Measurements from ENCODE around the gene SLC2A6. TPM values are rescaled to one million over a fixed set of nuclear protein-coding genes. Genes with fewer than 3 reads are reported as not detected.
A peak's percentile ranks its signal among the peaks of the same experiment; 100 is the strongest.

SLC2A6 gene
- total and polyA plus RNA-seq, 11 donors, result 1.8 to 10.4 (median 3.2) TPM

- Histone ChIP-seq H3K4me3 (no peak overlapping the region), H3K27me3 (peaks cover 0 to 2% (median 0%) of the 10 kb centered on the region in 9 donors), H3K9me3 (no peaks in the 10 kb centered on the region), H3K36me3 (no peaks in the 10 kb centered on the region), H3K27ac (no peak overlapping the region), H3K4me1 (peaks cover 0 to 32% (median 19%) of the 10 kb centered on the region in 12 donors)
- intact Hi-C loops (cut with DNase I), result no loop called here
- no peak for ATAC-seq
- TF ChIP-seq POLR2A (IDR thresholded peaks at IDR 0.05), result no peak
- TF ChIP-seq CTCF (IDR thresholded peaks at IDR 0.05), result no peak
- 75 to 83% (median 78%) methylated on average over 20 to 24 of the region's 24 CpGs for WGBS, 4 donors
- peak in 3 of 5 donors; percentile 38 to 64 (median 54) for DNase-seq
Observed at GRCh38 chr9:133494636-133495326, 15.9 kb upstream of the SLC2A6 start.

GRCh38 chr9:133493845-133494540 is 15.1 kb upstream of the SLC2A6 start:
- no peak for TF ChIP-seq CTCF (IDR thresholded peaks at IDR 0.05)
- no peak for TF ChIP-seq POLR2A (IDR thresholded peaks at IDR 0.05)
- Histone ChIP-seq H3K27ac (no peak overlapping the region), H3K4me3 (no peak overlapping the region), H3K27me3 (peaks cover 0 to 2% (median 0%) of the 10 kb centered on the region in 9 donors), H3K9me3 (no peaks in the 10 kb centered on the region), H3K4me1 (peaks cover 0 to 24% (median 17%) of the 10 kb centered on the region in 12 donors), H3K36me3 (no peaks in the 10 kb centered on the region)
- peak in 2 of 5 donors; percentile 15 to 27 for DNase-seq
- WGBS, 4 donors, result 93 to 94% (median 94%) methylated on average over 22 to 23 of the region's 23 CpGs
- intact Hi-C loops (cut with DNase I), result no loop called here
- ATAC-seq, result no peak

- Histone ChIP-seq H3K36me3 (no peaks in the 10 kb centered on the region), H3K9me3 (no peaks in the 10 kb centered on the region), H3K4me3 (no peak overlapping the region), H3K4me1 (peaks cover 0 to 21% (median 15%) of the 10 kb centered on the region in 12 donors), H3K27me3 (peaks cover 0 to 2% (median 0%) of the 10 kb centered on the region in 9 donors), H3K27ac (no peak overlapping the region)
- ATAC-seq (no peak), DNase-seq (peak in 3 of 5 donors; percentile 17 to 45 (median 24))
- TF ChIP-seq CTCF (IDR thresholded peaks at IDR 0.05), result no peak
- no peak for TF ChIP-seq POLR2A (IDR thresholded peaks at IDR 0.05)
- intact Hi-C loops (cut with DNase I), result no loop called here
- WGBS, 4 donors, result 81 to 91% (median 88%) methylated on average over 2 to 11 of the region's 11 CpGs
Observed at GRCh38 chr9:133493428-133493827, 14.5 kb upstream of the SLC2A6 start.

Measured in heart left ventricle (tissue), 16 donors.